Esophagus muscularis mucosa (tissue), 4 donors: ENCODE data around the gene EDNRA. TPM values are rescaled to one million over a fixed set of nuclear protein-coding genes. Genes with fewer than 3 reads are reported as not detected.

Experiments
- DNase-seq: peaks from one replicate; pipeline ENCODE4 v3.0.0-alpha.2; 2017; ENCODE audit errors: extremely low spot score
- H3K27ac ChIP-seq, 4 donors: fragments of 200-600 bp; sonication (generic); replicated peaks in 1 of 4; 1 replicate in 3 of 4; 2 replicates in 1 of 4; pipeline ENCODE4 v1.5.1; 2016 to 2019; ENCODE audit warnings: mild to moderate bottlenecking in 1 of 4
- H3K27me3 ChIP-seq, 4 donors: fragments of 200-600 bp; sonication (generic); one replicate each; pipeline versions ENCODE4 v1.5.1 to v1.6.0; 2016 to 2019
- H3K36me3 ChIP-seq, 4 donors: fragments of 200-600 bp; sonication (generic); one replicate each; pipeline ENCODE4 v1.5.1; 2016 to 2019
- H3K4me1 ChIP-seq, 4 donors: fragments of 200-600 bp; sonication (generic); one replicate each; pipeline ENCODE4 v1.5.1; 2016 to 2019
- H3K4me3 ChIP-seq, 4 donors: fragments of 200-600 bp; sonication (generic); 1 replicate in 2 of 4; 2 replicates in 2 of 4; pipeline ENCODE4 v1.5.1; 2016 to 2019; ENCODE audit warnings: mild to moderate bottlenecking in 4 of 4, moderate library complexity in 1 of 4
- H3K9me3 ChIP-seq, 4 donors: fragments of 200-600 bp; sonication (generic); 1 replicate in 3 of 4; 2 replicates in 1 of 4; pipeline ENCODE4 v1.5.1; 2016 to 2019
- EP300 ChIP-seq: sonication (generic); formaldehyde crosslinking; IDR thresholded peaks from one replicate; pipeline ENCODE4 v1.6.1; 2017; ENCODE audit warnings: antibody characterized with exemption
- POLR2A ChIP-seq: fragments of 450-650 bp; IDR thresholded peaks from one replicate; pipeline ENCODE4 v1.6.1; 2017; ENCODE audit warnings: antibody characterized with exemption, moderate library complexity, mild to moderate bottlenecking, low read depth
- POLR2AphosphoS5 ChIP-seq, 2 donors: sonication (generic); formaldehyde crosslinking; IDR thresholded peaks; one replicate each; pipeline ENCODE4 v1.6.1; 2017; ENCODE audit warnings: antibody characterized with exemption in 2 of 2
- WGBS: methylation state at CpG from one replicate; pipeline ENCODE4 v1.1.5; 2018; 5-methylcytosine and 5-hydroxymethylcytosine counted together
- intact Hi-C: fragments of 100-400 bp; cut with DNase I; formaldehyde crosslinking; loops from one replicate; pipeline ENCODE4 v1.15.1; 2023
- total RNA-seq, 4 donors: library from RNA; depleted of rRNA; stranded (reverse); fragments of >200 nt; gene quantifications; one replicate each; pipeline versions ENCODE4 v1.1.0 to v1.2.1, GENCODE V29; 2016
- TF ChIP-seq, protein P1 (sequence below), 3 experiments: fragments of 200-600 bp in 2 of 3; fragments of 450-650 bp in 1 of 3; sonication (generic) in 2 of 3; IDR thresholded peaks; one replicate each; pipeline ENCODE4 v1.5.1; 2017 to 2019; ENCODE audit warnings: antibody characterized with exemption in 3 of 3, mild to moderate bottlenecking in 2 of 3, moderate library complexity in 1 of 3

EDNRA gene
- total RNA-seq, 4 donors from 2014 or later = 0.83 to 8.0 (median 3.9) TPM

DNA sequence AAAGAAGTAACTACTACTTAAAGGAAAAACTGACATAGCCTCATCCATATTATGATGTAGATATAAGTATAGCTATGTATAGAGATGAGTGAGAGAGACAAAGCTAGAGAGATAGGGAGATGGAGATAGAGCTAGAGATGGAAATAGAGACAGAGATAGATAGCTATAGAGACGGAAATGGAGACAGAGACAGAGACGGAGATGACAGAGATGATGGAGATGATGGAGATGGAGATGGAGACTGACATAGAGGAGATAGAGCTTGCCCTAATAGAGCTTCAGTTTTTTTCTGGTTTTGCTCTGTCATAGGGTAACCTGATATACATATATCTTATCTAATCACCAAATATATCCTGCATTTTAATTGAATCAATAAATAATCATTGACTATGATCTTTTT, 4.3 kb downstream of the EDNRA start:
- no peaks in the 10 kb centered on the region for H3K9me3 ChIP-seq
- no peak for TF ChIP-seq POLR2A
- TF ChIP-seq EP300 = no peak
- no peak for TF ChIP-seq POLR2AphosphoS5 (IDR thresholded peaks at IDR 0.05)
- TF ChIP-seq, protein P1, sequence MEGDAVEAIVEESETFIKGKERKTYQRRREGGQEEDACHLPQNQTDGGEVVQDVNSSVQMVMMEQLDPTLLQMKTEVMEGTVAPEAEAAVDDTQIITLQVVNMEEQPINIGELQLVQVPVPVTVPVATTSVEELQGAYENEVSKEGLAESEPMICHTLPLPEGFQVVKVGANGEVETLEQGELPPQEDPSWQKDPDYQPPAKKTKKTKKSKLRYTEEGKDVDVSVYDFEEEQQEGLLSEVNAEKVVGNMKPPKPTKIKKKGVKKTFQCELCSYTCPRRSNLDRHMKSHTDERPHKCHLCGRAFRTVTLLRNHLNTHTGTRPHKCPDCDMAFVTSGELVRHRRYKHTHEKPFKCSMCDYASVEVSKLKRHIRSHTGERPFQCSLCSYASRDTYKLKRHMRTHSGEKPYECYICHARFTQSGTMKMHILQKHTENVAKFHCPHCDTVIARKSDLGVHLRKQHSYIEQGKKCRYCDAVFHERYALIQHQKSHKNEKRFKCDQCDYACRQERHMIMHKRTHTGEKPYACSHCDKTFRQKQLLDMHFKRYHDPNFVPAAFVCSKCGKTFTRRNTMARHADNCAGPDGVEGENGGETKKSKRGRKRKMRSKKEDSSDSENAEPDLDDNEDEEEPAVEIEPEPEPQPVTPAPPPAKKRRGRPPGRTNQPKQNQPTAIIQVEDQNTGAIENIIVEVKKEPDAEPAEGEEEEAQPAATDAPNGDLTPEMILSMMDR (IDR thresholded peaks at IDR 0.05) = no peak
- H3K4me3 ChIP-seq = no peak overlapping the region
- no peaks in the 10 kb centered on the region for H3K36me3 ChIP-seq
- no peak overlapping the region for H3K27ac ChIP-seq
- 87% methylated on average over 2 of the region's 2 CpGs for WGBS
- peaks cover 0 to 14% (median 10%) of the 10 kb centered on the region in 4 donors for H3K4me1 ChIP-seq
- peaks cover 0 to 35% (median 5%) of the 10 kb centered on the region in 4 donors for H3K27me3 ChIP-seq
- intact Hi-C loops = no loop called here
- DNase-seq = no peak

DNA sequence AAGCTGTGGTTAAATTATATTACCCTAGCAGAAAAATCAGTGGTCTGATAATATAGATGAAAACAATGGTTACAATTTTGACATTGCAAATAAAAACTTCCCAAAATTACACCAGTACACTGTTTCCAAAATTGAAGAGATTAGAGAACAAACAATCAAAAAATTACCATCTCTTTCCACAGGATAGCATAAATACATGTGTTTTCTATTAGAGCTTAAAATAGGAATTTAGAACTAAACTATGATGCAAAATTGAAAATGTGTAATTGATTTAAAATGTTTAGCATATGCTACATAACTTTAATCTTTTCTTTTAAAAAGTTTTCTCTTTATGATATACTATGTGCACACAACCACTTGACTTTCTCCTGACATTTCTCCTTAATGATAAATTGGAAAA, 6.7 kb downstream of the EDNRA start:
- H3K4me1 ChIP-seq = peaks cover 0 to 4% (median 0%) of the 10 kb centered on the region in 4 donors
- intact Hi-C loops = no loop called here
- TF ChIP-seq POLR2A = no peak
- TF ChIP-seq, protein P1 (IDR thresholded peaks at IDR 0.05) = no peak
- TF ChIP-seq POLR2AphosphoS5 (IDR thresholded peaks at IDR 0.05) = no peak
- no peak for TF ChIP-seq EP300
- no peaks in the 10 kb centered on the region for H3K9me3 ChIP-seq
- DNase-seq = no peak
- no peak overlapping the region for H3K4me3 ChIP-seq
- H3K36me3 ChIP-seq = no peaks in the 10 kb centered on the region
- H3K27ac ChIP-seq = no peak overlapping the region
- H3K27me3 ChIP-seq = peaks cover 0 to 11% (median 0%) of the 10 kb centered on the region in 4 donors

DNA sequence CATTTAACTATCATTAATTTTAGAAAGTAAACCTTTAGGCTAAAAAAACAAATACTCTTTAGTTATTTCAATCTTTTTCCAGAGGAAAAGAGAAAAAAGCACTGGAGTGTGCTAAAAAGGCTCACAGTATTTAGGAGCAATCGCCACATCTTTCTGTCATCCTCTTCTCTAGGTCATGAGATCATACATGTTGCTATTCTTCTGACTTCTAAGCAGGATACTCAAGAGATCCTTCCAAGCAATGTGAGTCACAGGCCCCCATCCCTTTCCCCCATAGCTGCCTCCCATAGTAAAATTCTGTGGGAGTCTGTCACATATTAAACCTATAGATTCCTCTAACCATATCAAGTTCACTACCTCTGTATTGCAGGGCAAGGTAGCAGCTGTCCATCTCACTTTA, 7.7 kb downstream of the EDNRA start:
- no peak overlapping the region for H3K27ac ChIP-seq
- H3K36me3 ChIP-seq = no peaks in the 10 kb centered on the region
- TF ChIP-seq POLR2AphosphoS5 (IDR thresholded peaks at IDR 0.05) (no peak), POLR2A (no peak), EP300 (no peak)
- TF ChIP-seq, protein P1 (IDR thresholded peaks at IDR 0.05) = no peak
- DNase-seq = no peak
- peaks cover 0 to 3% (median 0%) of the 10 kb centered on the region in 4 donors for H3K27me3 ChIP-seq
- H3K4me1 ChIP-seq = peaks cover 0 to 4% (median 0%) of the 10 kb centered on the region in 4 donors
- intact Hi-C loops = no loop called here
- WGBS = 89% methylated on average over 1 of the region's 1 CpG
- H3K9me3 ChIP-seq = no peaks in the 10 kb centered on the region
- H3K4me3 ChIP-seq = no peak overlapping the region

DNA sequence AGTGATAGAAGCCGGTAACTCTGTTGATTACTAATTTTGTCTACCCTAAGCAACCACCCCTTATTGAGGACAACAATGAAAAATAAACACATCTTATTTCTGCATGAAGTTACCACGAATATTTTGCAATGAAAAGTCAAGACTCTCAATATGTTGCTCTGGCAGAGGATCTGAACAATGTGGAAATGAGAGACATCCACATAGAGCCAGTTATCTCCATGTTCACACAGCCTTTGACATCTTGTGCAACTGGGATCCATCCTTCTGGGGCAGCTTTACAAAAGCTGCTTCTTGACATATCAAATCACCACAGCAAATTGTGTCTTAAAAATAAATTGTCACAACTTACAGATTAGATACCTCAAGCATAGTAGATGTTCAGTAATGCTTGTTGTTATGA, 10.2 kb downstream of the EDNRA start:
- H3K36me3 ChIP-seq = no peaks in the 10 kb centered on the region
- no peaks in the 10 kb centered on the region for H3K27me3 ChIP-seq
- no peak overlapping the region for H3K4me3 ChIP-seq
- 79% methylated on average over 2 of the region's 2 CpGs for WGBS
- H3K27ac ChIP-seq = no peak overlapping the region
- intact Hi-C loops = no loop called here
- TF ChIP-seq, protein P1 (IDR thresholded peaks at IDR 0.05) = no peak
- TF ChIP-seq EP300 = no peak
- TF ChIP-seq POLR2AphosphoS5 (IDR thresholded peaks at IDR 0.05) = no peak
- TF ChIP-seq POLR2A = no peak
- H3K9me3 ChIP-seq = no peaks in the 10 kb centered on the region
- H3K4me1 ChIP-seq = peaks cover 0 to 4% (median 0%) of the 10 kb centered on the region in 4 donors
- DNase-seq = no peak

DNA sequence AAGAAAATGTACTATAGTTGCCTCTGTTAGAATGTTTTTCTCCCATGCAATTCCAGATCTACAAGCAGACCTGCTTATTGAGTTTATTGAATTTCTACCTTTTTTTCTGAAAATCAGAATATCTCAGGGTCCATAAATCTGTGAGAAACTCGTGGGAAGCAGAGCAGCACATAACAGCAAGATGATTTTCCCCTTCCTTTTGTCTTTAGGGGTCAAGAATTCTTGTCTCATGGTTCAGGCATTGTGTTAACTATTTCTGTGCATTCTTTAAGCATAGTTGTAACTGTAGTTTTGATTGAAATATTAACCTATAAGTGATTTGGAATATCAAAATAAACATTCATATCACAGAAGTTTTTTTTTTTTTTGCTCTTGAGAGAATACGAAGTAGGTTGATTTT, 11.4 kb downstream of the EDNRA start:
- no peaks in the 10 kb centered on the region for H3K36me3 ChIP-seq
- no peak overlapping the region for H3K27ac ChIP-seq
- intact Hi-C loops = no loop called here
- TF ChIP-seq, protein P1 (IDR thresholded peaks at IDR 0.05) = no peak
- DNase-seq = no peak
- H3K9me3 ChIP-seq = no peaks in the 10 kb centered on the region
- 53% methylated on average over 2 of the region's 2 CpGs for WGBS
- H3K27me3 ChIP-seq = no peaks in the 10 kb centered on the region
- no peak overlapping the region for H3K4me3 ChIP-seq
- H3K4me1 ChIP-seq = peaks cover 0 to 4% (median 0%) of the 10 kb centered on the region in 4 donors
